GM21515 (cell line): ENCODE measurements around the gene BCL11A.

Experiments used
- ATAC-seq: cut with Tn5 transposase; IDR thresholded peaks from one replicate; pipeline ENCODE4 v1.9.1; 2021; ENCODE audit not compliant: unreplicated experiment

The BCL11A gene

GRCh38 chr2:60411295-60411694 lies 142.2 kb downstream of the BCL11A start:
- no peak for ATAC-seq

DNA sequence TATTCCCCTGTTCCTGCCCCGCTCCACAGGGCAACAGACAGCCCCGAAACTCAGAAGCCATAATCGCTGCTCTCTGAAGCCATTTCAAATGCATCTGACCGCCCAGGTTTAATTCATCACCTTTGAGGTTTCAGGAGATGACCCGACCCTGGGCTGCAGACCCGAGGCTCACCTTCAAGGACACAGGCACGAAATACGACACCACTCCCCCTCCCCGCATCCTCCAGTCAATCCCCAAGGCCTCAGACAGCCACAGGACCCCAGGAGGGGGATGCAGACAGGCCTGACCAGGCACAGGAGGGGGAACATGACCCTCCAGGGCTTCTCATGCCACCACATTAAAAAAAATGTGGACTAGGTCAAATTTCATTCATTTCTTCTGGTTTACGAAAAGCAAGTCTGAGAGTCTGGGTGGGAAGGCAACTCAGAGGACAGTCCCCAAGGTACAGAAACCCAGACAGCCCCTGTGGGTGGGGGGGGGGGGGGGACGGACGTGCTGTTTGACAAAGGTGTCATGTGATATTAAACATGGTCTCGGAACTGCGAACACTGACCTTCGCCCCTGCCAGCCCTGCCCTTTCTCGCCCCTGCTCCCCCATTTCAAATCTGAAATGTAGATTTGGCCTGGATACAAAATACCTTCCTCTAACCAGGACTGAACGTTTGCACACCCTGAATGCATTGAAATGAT lies 142.9 kb downstream of the BCL11A start:
- no peak for ATAC-seq

DNA sequence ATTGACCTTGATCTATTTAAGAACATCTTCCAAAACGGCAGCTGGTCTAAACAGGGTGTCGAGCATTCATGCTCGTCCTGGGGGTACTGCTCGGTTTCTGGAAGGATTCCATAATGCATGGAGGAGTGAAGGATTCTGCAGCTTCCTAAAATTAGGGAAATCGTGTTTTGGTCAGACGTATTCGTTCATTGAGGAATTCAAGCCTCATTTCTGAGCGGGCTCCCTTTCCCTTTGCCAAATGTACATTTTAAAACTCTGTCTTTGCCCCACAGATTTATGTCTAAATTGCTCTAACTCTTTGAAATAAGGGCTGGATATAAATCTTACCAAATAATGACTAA lies 144.0 kb downstream of the BCL11A start:
- ATAC-seq = no peak

GRCh38 chr2:60408811-60409530 lies 144.5 kb downstream of the BCL11A start:
- no peak for ATAC-seq

DNA sequence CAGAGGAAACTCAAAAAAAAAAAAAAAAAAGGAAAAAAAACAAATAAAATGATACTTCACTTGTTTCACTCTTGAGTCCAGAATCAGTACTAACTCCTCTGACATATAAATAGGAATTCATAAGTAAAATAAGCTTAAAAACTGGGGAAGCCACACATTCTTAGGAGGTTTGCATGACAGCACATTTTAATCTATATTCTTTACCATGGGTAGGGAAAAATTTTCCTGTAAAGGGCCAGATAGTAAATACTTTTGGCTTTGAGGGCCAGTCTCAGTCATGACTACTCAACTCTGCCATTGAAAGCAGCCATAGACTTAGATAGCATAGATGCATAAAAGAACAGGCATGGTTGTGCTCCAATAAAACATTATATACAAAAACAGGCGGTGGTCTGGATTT lies 145.2 kb downstream of the BCL11A start:
- ATAC-seq = no peak

GRCh38 chr2:60407398-60407797 lies 146.1 kb downstream of the BCL11A start:
- ATAC-seq = no peak

- no peak for ATAC-seq
These were observed 147.3 kb downstream of the BCL11A start for GRCh38 chr2:60406192-60406591.

GRCh38 chr2:60405271-60405919 lies 148.1 kb downstream of the BCL11A start:
- ATAC-seq = no peak
